IMR-90 (cell line): Measurements from ENCODE around the gene TMEM131L.

ENCODE experiments used
- CEBPB ChIP-seq: IDR thresholded peaks from 2 replicates; pipeline ENCODE4 v1.6.1; 2012; ENCODE audit warnings: low read depth, low read length, improper control_type of control experiment
- CHD1 ChIP-seq: IDR thresholded peaks from 2 replicates; pipeline ENCODE4 v1.6.1; 2012; ENCODE audit warnings: low read depth, low read length, improper control_type of control experiment
- MAFK ChIP-seq: IDR thresholded peaks from 2 replicates; pipeline ENCODE4 v1.6.1; 2012; ENCODE audit warnings: low read depth, low read length, improper control_type of control experiment
- MAZ ChIP-seq: IDR thresholded peaks from 2 replicates; pipeline ENCODE4 v1.6.1; 2012; ENCODE audit warnings: low read depth, mild to moderate bottlenecking, low read length, improper control_type of control experiment, moderate library complexity, borderline replicate concordance
- MXI1 ChIP-seq: IDR thresholded peaks from 2 replicates; pipeline ENCODE4 v1.6.1; 2012; ENCODE audit warnings: low read depth, mild to moderate bottlenecking, low read length, moderate library complexity, borderline replicate concordance
- POLR2A ChIP-seq: IDR thresholded peaks from 2 replicates; pipeline ENCODE4 v1.6.1; 2012; ENCODE audit warnings: mild to moderate bottlenecking, low read depth, low read length
- RAD21 ChIP-seq: IDR thresholded peaks from 2 replicates; pipeline ENCODE4 v1.6.1; 2012; ENCODE audit warnings: low read length, improper control_type of control experiment
- RCOR1 ChIP-seq: IDR thresholded peaks from 2 replicates; pipeline ENCODE4 v1.6.1; 2012; ENCODE audit warnings: mild to moderate bottlenecking, low read length, improper control_type of control experiment; ENCODE audit not compliant: insufficient replicate concordance
- RFX5 ChIP-seq: IDR thresholded peaks from 2 replicates; pipeline ENCODE4 v1.8.0; 2012; ENCODE audit warnings: low read depth, mild to moderate bottlenecking, low read length, moderate library complexity
- SMC3 ChIP-seq: fragments of 150-350 bp; IDR thresholded peaks from 2 replicates; pipeline ENCODE4 v1.6.1; 2016; ENCODE audit warnings: low read depth, mild to moderate bottlenecking, antibody characterized with exemption, low read length, moderate library complexity
- TF ChIP-seq, protein P1 (sequence below): conservative IDR thresholded peaks from 2 replicates; pipeline ENCODE4 v1.5.1; 2012; ENCODE audit warnings: mild to moderate bottlenecking, low read depth, low read length, improper control_type of control experiment
- TF ChIP-seq, protein P2 (sequence below): fragments of 150-350 bp; IDR thresholded peaks from 2 replicates; pipeline ENCODE4 v1.6.1; 2017; ENCODE audit warnings: mild to moderate bottlenecking, antibody characterized with exemption, low read length, low read depth

- TF ChIP-seq, protein P1, sequence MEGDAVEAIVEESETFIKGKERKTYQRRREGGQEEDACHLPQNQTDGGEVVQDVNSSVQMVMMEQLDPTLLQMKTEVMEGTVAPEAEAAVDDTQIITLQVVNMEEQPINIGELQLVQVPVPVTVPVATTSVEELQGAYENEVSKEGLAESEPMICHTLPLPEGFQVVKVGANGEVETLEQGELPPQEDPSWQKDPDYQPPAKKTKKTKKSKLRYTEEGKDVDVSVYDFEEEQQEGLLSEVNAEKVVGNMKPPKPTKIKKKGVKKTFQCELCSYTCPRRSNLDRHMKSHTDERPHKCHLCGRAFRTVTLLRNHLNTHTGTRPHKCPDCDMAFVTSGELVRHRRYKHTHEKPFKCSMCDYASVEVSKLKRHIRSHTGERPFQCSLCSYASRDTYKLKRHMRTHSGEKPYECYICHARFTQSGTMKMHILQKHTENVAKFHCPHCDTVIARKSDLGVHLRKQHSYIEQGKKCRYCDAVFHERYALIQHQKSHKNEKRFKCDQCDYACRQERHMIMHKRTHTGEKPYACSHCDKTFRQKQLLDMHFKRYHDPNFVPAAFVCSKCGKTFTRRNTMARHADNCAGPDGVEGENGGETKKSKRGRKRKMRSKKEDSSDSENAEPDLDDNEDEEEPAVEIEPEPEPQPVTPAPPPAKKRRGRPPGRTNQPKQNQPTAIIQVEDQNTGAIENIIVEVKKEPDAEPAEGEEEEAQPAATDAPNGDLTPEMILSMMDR, result no peak
- TF ChIP-seq SMC3 (no peak), POLR2A (no peak), RCOR1 (no peak), MXI1 (no peak), CEBPB (no peak), MAFK (no peak), RAD21 (no peak), CHD1 (no peak), RFX5 (no peak), MAZ (no peak)
- TF ChIP-seq, protein P2, sequence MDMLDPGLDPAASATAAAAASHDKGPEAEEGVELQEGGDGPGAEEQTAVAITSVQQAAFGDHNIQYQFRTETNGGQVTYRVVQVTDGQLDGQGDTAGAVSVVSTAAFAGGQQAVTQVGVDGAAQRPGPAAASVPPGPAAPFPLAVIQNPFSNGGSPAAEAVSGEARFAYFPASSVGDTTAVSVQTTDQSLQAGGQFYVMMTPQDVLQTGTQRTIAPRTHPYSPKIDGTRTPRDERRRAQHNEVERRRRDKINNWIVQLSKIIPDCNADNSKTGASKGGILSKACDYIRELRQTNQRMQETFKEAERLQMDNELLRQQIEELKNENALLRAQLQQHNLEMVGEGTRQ, result no peak
These were observed 44.2 kb upstream of the TMEM131L start for GRCh38 chr4:153421941-153422340.
